ENCODE measurements around the gene PDILT. TPM values are rescaled to one million over a fixed set of nuclear protein-coding genes. Genes with fewer than 3 reads are reported as not detected.

Gene PDILT
- total RNA-seq, result not detected in 2 replicates

GRCh38 chr16:20404637-20405036 lies at the start of gene PDILT:
PDILT (minus strand) TSS chr16:20404737; CDS start chr16:20399300, 5,437 bp downstream.

GRCh38 chr16:20451364-20451763 lies 46.8 kb upstream of the PDILT start, which contains the start of gene ACSM2A:
ACSM2A (plus strand) TSS chr16:20451521; CDS start chr16:20460115, 8,594 bp downstream.

GRCh38 chr16:20409398-20410120 lies 5.0 kb upstream of the PDILT start, which contains the start of gene ACSM5:
ACSM5 (plus strand) TSS chr16:20409534; CDS start chr16:20411485, 1,951 bp downstream.

GRCh38 chr16:20352615-20353014 lies 51.9 kb downstream of the PDILT start, which contains the start of gene UMOD:
UMOD (minus strand) TSS chr16:20352715; CDS start chr16:20350737, 1,978 bp downstream.

GRCh38 chr16:20327444-20328041 lies 77.0 kb downstream of the PDILT start, which contains the start of gene GP2:
GP2 (minus strand) TSS chr16:20327513; CDS start chr16:20326431, 1,082 bp downstream.

Other genes with a start within 250 kb of the PDILT start
- gene GP2, start 77.2 kb downstream of the PDILT start, total RNA-seq, result not detected in 2 replicates
- not detected in 2 replicates for gene UMOD, start 52.0 kb downstream of the PDILT start, total RNA-seq
- 0.78 and 8.5 TPM in 2 replicates for gene ACSM5, start 4.8 kb upstream of the PDILT start, total RNA-seq
- not detected in 2 replicates for gene ACSM2A, start 46.8 kb upstream of the PDILT start, total RNA-seq
- gene ACSM2B, start 171.6 kb upstream of the PDILT start, total RNA-seq, result not detected in 2 replicates